IgD-negative memory B cell (primary cell): ENCODE results near the gene CCDC74A. TPM values are rescaled to one million over a fixed set of nuclear protein-coding genes. Genes with fewer than 3 reads are reported as not detected.
"Not testable (repeated sequence)": the region's sequence is repeated elsewhere in the genome, so short reads cannot be mapped to it uniquely, and the experiment has no call there.

Experiments used
- H3K27ac Mint-ChIP-seq, 3 donors: one replicate each; pipeline ENCODE4 v1.8.0; 2020 to 2022; ENCODE audit warnings: mild to moderate bottlenecking in 3 of 3, mixed read lengths in 3 of 3, moderate library complexity in 1 of 3
- H3K27me3 Mint-ChIP-seq: one replicate; pipeline ENCODE4 v1.8.0; 2021; ENCODE audit warnings: mixed read lengths
- H3K36me3 Mint-ChIP-seq: one replicate; pipeline ENCODE4 v1.8.0; 2020; ENCODE audit warnings: mild to moderate bottlenecking, mixed read lengths
- H3K4me1 Mint-ChIP-seq, 3 donors: one replicate each; pipeline ENCODE4 v1.8.0; 2020 to 2022; ENCODE audit warnings: mixed read lengths in 3 of 3, mild to moderate bottlenecking in 1 of 3
- H3K4me3 Mint-ChIP-seq, 4 donors: one replicate each; pipeline ENCODE4 v1.8.0; 2020 to 2022; ENCODE audit warnings: mild to moderate bottlenecking in 4 of 4, mixed read lengths in 4 of 4, moderate library complexity in 3 of 4
- H3K9me3 Mint-ChIP-seq, 3 donors: one replicate each; pipeline ENCODE4 v1.8.0; 2020 to 2021; ENCODE audit warnings: mixed read lengths in 3 of 3, mild to moderate bottlenecking in 1 of 3
- polyA plus RNA-seq: library from polyadenylated mRNA; unstranded; fragments of 300-500 nt; fragmentation: Illumina TruSeq; gene quantifications from one replicate; pipeline ENCODE4 v1.2.3, GENCODE V29; 2021

The CCDC74A gene
- polyA plus RNA-seq, 1 donor from 2014 or later: not detected

DNA sequence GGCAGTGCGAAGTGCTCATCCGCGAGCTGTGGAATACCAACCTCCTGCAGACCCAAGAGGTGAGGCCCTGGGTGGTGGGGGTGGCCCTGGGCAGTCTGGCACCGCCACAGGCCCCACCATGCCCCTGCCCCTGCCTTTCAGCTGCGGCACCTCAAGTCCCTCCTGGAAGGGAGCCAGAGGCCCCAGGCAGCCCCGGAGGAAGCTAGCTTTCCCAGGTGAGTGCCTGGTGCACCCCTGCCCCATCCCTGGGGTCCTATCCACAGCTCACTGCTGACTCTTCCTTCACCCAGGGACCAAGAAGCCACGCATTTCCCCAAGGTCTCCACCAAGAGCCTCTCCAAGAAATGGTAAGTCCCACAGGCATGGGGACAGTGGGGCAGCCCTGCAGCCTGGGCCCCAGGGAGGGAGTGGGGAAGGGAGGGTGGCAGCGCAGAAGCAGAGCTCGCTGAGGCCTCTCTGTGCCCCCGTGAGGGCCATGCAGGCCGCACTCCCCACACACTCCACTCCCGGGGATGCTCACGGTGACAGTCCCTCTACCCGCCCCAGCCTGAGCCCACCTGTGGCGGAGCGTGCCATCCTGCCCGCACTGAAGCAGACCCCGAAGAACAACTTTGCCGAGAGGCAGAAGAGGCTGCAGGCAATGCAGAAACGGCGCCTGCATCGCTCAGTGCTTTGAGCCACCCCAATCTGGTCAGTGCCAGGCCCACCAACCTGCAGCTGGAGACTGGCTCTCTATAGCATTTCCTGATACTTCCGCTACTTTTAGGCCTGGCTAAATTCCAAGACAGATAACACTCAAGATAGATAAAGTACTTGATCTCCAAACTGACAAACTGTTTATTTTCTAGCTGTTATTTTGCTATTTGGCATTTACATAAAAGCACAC is 5.3 kb downstream of the CCDC74A start:
- not testable (repeated sequence) for H3K4me1 Mint-ChIP-seq, H3K4me3 Mint-ChIP-seq, H3K9me3 Mint-ChIP-seq, H3K27ac Mint-ChIP-seq, H3K27me3 Mint-ChIP-seq, H3K36me3 Mint-ChIP-seq

DNA sequence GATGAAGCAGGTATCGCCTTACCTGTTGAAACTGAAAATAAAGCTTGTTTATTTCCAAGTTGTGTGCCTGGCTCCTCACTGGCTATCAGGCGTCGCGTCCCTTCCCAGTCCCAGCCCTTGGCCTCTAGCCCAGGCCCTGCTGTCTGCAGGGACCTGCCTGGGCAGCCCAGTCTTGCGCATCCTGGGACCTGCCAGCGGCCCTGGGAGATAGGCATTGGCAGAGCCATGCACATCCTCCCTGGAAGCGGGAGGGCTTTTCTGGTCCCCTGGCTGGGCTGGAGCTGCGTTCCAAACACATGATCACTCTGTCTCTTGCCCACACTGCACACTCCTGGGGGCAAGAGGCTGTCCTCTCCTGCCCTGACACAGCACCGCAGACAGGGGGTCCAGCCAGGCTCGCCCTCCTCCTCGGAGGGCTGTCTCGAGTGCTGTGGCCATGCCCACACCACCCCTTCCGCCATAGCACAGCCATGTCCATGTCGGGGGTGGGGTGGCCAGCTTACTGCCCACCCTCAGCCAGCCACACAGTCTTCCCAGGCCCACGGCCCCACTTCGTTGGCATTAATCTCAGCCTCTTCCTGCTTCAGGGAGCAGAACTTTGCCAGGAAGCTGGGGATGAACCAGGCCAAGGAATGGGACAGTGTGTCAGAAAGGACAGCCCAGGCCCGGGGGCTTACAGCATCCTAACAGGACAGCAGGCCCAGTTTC is 6.1 kb downstream of the CCDC74A start:
- not testable (repeated sequence) for H3K27ac Mint-ChIP-seq, H3K4me3 Mint-ChIP-seq, H3K4me1 Mint-ChIP-seq, H3K36me3 Mint-ChIP-seq, H3K27me3 Mint-ChIP-seq, H3K9me3 Mint-ChIP-seq

DNA sequence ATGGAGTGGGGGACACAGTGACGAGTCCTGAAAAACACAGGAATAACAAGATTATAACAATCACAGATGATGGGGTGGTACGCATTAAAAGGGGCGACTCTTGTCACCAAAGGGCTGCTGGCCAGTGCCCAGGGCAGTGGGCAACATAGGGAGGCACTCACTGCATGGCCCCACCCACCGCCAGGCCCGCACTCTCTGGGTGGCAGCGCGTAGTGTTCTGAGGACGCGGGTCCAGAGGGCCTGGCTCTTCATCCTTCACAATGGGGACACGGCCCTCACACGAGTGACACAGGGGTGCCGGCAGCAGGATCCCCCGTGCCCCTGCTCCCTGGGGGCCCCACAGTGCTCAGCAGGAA is 6.6 kb downstream of the CCDC74A start:
- not testable (repeated sequence) for H3K4me3 Mint-ChIP-seq, H3K27ac Mint-ChIP-seq, H3K36me3 Mint-ChIP-seq, H3K9me3 Mint-ChIP-seq, H3K4me1 Mint-ChIP-seq, H3K27me3 Mint-ChIP-seq

DNA sequence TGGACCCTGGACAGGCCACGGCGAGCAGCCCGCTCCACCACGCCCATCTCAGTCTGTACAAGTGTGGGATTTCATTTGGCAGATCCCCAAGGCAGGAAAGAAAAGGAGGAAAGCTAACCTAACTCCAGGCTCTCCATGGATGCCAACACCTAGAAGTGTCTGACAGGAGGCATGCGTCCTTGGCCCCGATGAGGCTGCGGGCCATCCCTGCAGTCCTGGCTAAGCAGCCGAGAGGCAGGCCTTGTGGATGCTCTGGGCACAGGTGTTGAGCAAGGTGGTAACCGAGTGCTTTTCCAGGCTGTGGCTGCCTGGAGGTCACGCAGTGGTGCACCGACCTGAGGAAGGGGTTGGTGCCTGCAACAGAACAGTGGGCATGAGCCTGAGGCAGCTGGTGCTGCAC is 7.3 kb downstream of the CCDC74A start:
- not testable (repeated sequence) for H3K9me3 Mint-ChIP-seq, H3K4me1 Mint-ChIP-seq, H3K27ac Mint-ChIP-seq

DNA sequence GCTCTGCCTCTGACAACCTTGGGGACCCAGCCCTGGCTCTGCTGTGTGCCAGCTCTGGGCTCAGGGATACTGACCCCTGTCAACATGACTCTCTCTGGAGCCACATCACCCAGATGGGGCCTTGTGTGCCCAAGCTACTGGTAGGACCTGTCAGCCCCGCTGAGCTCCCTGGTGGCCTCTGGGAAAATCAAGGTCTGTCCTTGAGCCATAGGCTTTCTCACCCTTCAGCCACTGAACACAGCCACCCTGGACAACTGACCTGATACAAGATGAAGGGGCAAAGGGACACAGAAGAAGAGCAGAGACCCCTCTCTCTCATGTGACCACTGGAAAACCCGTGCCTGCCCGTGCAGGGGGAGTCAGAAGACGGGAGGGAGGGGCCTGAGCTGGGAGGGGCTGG is 7.8 kb downstream of the CCDC74A start:
- no peak overlapping the region for H3K4me3 Mint-ChIP-seq
- no peaks in the 10 kb centered on the region for H3K36me3 Mint-ChIP-seq
- H3K4me1 Mint-ChIP-seq: no peaks in the 10 kb centered on the region
- H3K27ac Mint-ChIP-seq: no peak overlapping the region
- H3K27me3 Mint-ChIP-seq: peaks cover 3% of the 10 kb centered on the region
- no peaks in the 10 kb centered on the region for H3K9me3 Mint-ChIP-seq

More for the DNA sequence above, 7.3 kb downstream of the CCDC74A start:
- not testable (repeated sequence) for H3K4me3 Mint-ChIP-seq, H3K27me3 Mint-ChIP-seq, H3K36me3 Mint-ChIP-seq

DNA sequence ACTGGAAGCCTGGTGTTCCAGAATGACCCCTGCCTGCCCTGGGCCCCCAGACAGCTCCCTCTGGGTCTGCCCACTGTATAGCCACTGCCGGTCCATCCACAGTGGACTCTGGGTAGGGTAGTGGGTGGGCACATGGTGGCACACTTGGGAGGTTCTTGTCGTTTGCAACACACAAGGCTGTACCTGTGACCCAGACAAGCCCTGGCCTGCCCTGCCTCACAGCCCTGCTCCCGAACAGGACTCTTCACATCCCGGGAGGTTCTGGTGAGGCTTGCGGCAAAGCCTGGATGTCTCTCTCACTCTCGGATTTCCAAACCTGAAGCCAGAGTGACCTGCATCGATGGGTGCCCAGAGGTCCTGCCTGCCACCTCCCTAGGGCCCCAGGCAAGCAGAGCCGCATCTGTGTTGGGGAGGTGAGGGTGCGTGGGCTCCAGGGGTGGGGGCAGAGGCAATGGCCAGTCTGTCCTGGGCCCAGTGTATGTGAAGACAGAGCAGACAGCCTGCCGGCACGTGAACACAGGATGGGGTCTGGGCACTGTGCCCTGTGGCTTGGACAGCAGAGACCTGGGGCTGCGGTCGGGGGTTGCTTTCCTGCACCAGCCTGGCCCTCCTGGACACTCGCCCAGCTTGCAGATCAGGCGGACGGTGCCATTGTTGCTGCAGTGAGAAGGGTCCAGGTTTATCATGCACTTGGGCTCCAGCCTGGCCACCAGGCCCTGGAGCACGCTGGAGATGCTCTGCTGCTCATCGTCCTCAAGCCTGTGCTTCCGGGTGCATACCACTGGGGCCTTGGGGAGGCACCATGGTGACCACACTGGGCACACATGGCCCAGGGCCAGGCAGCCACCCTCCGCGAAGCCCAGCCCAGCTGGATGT is 8.5 kb downstream of the CCDC74A start:
- not testable (repeated sequence) for H3K4me1 Mint-ChIP-seq, H3K4me3 Mint-ChIP-seq, H3K9me3 Mint-ChIP-seq, H3K36me3 Mint-ChIP-seq, H3K27ac Mint-ChIP-seq, H3K27me3 Mint-ChIP-seq

DNA sequence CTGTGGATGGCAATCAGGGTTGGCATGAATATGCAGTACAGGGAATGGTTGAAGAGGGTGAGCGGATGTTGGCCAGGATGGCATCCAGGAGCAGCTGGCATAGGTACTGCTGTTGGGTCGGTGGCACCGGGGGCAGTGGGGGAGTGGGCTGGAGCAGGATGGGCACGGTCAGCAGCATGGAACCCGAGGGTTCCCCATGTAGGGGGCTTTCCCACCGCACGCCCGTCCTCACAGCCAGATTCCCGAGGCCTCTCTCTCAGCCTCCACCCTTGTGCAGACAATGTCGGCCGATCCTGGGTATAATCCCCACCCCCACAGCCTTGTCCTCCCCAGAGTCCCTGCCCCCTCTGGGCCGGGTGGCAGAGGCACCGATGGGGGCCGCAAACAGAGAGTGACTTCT is 9.2 kb downstream of the CCDC74A start:
- H3K9me3 Mint-ChIP-seq, H3K27me3 Mint-ChIP-seq, H3K4me3 Mint-ChIP-seq, H3K4me1 Mint-ChIP-seq, H3K27ac Mint-ChIP-seq, H3K36me3 Mint-ChIP-seq: not testable (repeated sequence)

DNA sequence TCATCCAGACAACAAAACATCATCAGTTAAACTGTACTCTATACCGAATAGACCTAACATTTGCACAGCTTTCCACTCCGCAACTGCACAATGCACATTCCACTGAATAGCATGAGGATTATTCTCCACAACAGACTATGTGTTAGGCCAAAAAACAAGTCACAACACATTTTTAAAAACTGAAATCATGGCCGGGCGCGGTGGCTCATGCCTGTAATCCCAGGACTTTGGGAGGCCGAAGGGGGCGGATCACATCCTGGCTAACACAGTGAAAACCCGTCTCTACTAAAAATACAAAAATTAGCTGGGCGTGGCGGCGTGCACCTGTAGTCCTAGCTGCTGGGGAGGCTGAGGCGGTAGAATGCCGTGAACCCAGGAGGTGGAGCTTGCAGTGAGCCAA is 11.2 kb downstream of the CCDC74A start:
- not testable (repeated sequence) for H3K4me1 Mint-ChIP-seq

DNA sequence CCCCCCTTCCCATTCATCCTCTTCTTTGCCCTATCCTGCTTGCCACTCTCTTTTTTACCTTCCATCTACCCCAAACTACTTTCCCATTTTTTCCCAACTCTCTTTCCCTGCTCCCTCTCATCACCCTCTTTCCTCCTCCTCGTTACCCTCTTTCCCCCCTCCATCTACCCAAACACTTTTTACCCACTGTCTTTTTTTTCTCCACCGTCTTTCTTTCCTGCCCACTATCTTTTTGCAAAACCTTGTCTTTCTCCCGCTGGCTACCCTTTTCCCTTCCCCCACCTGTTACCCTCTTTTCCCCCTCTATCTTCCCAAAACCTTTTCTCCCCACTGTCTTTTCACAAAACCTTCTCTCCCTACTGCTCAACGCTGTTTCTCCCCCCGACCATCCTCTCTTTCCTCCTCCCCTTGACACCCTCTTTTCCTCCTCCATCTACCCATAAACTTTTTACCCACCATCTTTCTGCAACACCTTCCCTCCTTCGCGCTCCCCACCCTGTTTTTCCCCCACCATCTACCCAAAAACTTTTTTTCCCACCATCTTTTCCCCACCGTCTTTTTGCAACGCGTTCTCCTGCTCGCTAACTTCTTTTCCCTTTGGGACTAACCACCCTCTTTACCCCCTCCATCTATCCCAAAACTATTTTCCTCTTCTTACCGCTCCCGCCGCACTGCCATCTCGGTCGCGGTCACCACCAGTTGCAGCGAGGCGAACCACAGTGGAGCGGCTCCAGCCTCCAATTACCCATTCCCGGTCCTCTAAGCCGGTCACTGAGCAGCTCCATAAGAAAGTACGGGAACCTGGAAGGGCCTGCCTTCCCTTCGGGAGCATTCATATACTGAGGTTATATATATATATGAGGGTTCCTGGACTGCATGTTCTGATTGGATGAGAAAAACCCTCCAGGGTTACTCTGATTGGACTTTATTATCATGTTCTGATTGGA is 15.0 kb downstream of the CCDC74A start:
- peaks cover 0 to 2% (median 0%) of the 10 kb centered on the region in 3 donors for H3K4me1 Mint-ChIP-seq

More for the DNA sequence above, 11.2 kb downstream of the CCDC74A start:
- not testable (repeated sequence) for H3K27me3 Mint-ChIP-seq, H3K9me3 Mint-ChIP-seq, H3K27ac Mint-ChIP-seq, H3K36me3 Mint-ChIP-seq, H3K4me3 Mint-ChIP-seq

DNA sequence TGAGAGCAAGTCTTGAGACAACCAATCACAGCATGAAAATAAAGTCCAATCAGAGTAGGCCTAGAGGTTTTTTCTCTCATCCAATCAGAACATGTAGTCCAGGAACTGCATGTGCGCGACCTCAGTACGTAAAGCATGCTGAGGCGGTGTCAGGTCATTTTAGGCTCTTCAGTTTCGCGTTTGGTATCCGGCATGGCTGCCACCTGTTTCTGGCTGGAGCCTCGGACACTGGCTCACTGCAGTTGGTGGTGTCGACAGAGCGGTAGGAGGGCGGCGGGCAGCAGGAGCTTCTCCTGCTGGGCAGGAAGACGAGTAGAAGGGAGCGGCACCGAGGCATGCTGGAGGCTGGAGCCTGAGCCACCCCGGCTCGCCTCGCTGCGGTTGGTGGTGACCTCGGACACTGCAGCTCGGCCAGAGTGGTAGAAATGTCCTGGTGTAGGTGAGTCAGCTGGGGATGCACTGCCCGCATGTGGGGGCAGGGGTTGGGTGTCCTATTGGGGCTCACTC is 15.8 kb downstream of the CCDC74A start:
- H3K27ac Mint-ChIP-seq: no peak overlapping the region

More for the DNA sequence above, 15.0 kb downstream of the CCDC74A start:
- no peaks in the 10 kb centered on the region for H3K9me3 Mint-ChIP-seq
- no peak overlapping the region for H3K27ac Mint-ChIP-seq
- no peak overlapping the region for H3K4me3 Mint-ChIP-seq
- H3K36me3 Mint-ChIP-seq: no peaks in the 10 kb centered on the region
- no peaks in the 10 kb centered on the region for H3K27me3 Mint-ChIP-seq

DNA sequence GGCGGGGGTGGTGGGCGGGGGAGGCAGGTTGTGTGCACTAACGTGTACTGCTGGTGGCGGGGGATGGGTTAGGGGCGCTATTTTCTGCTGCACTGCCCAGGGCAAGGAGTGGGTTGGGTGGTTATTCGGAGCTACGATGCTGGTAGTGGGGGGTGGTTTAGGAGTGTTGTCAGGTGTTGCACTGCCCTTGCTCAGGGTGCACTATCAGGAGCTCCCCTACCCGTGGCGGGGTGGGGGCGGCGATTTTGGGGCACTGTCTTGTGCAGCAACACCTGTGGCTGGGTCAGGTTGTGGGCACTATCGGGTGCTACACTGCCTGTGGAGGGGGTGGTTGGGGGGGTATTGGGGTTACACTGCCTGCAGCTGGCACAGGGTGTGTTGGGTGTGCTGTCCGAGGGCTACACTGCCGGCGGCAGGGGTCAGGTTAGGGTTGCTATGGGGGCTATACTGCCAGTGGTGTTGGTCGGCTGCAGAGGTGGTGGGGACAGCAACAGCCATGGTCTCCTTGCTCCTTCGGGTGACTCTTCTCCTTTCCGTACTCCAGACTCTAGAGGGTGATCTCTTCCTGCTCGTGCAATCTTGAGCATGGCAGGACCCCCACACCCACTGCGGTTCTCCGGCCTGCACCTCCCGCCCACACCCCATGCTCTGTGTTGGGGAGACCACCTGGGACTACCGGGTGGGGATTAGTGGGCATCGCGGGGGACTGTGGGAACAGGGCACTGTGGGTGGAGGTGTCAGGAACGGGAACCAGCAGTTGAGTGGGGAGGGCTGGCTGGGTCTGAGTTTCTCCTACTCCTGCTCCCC is 16.5 kb downstream of the CCDC74A start:
- not testable (repeated sequence) for H3K27ac Mint-ChIP-seq, H3K4me1 Mint-ChIP-seq, H3K36me3 Mint-ChIP-seq, H3K4me3 Mint-ChIP-seq, H3K9me3 Mint-ChIP-seq, H3K27me3 Mint-ChIP-seq

More for the DNA sequence above, 15.8 kb downstream of the CCDC74A start:
- H3K4me1 Mint-ChIP-seq: peaks cover 0 to 2% (median 0%) of the 10 kb centered on the region in 3 donors
- H3K4me3 Mint-ChIP-seq: no peak overlapping the region
- no peaks in the 10 kb centered on the region for H3K36me3 Mint-ChIP-seq
- H3K9me3 Mint-ChIP-seq: no peaks in the 10 kb centered on the region
- peaks cover 3% of the 10 kb centered on the region for H3K27me3 Mint-ChIP-seq

DNA sequence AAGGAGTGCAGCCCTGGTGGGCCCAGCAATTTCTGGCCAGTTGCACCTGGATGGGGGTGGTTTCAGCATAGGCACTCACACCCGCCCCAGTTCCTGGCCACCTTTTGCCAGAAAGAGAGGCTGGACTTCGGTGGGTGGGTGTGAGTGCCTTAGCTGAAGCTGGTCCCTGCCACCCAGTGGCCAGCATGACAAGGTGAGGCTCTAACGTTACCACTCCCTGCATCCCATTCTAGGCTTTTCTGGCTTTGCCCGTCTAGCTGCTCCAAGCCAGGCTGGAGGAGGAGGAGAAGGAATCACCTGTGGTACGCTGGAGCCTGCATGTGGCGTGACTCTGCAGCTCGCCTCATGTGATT is 17.1 kb downstream of the CCDC74A start:
- not testable (repeated sequence) for H3K9me3 Mint-ChIP-seq, H3K4me3 Mint-ChIP-seq, H3K27me3 Mint-ChIP-seq, H3K36me3 Mint-ChIP-seq, H3K27ac Mint-ChIP-seq, H3K4me1 Mint-ChIP-seq

DNA sequence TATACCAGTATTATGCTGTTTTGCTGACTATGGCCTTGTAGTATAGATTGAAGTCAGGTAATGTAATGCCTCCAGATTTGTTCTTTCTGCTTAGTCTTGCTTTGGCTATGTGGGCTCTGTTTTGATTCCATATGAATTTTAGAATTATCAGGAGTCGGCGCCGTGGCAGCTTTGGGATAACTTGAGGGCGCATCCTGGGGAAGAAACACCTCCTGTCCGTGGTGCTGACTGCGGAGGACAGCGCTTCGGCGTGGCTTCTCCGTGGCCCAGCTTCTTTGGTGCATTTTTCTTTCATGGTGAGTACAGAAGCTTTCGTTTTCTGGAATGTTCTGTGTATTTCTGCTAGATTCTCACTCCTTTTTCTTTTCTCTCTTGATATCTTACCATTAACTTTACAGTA is 25.2 kb downstream of the CCDC74A start:
- H3K4me3 Mint-ChIP-seq: no peak overlapping the region
- no peaks in the 10 kb centered on the region for H3K36me3 Mint-ChIP-seq
- H3K4me1 Mint-ChIP-seq: no peaks in the 10 kb centered on the region
- H3K27ac Mint-ChIP-seq: no peak overlapping the region
- H3K27me3 Mint-ChIP-seq: peaks cover 18% of the 10 kb centered on the region
- no peaks in the 10 kb centered on the region for H3K9me3 Mint-ChIP-seq

DNA sequence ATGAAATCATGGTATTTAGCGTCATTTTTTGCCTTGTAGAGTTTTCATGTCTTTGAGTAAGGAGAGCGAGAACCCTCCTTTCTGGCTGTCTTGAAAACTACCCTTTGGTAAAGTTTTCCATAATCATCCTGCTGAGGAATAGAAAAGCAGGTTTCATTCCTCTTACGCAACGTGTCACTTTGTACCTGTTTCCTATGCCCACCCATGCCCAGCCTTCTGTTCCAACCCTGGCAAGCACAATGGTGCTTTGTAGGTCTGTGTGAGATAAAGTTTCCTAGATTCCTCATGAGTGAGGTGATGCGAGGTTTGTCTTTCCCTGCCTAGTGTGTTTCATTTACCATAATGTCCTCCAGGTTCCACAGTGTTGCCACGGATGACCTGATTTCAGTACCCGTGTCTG is 29.3 kb downstream of the CCDC74A start:
- Mint-ChIP-seq H3K4me3 (no peak overlapping the region), H3K36me3 (no peaks in the 10 kb centered on the region), H3K4me1 (no peaks in the 10 kb centered on the region), H3K27me3 (peaks cover 20% of the 10 kb centered on the region), H3K27ac (no peak overlapping the region), H3K9me3 (peaks cover 0 to 2% (median 0%) of the 10 kb centered on the region in 3 donors)
